Pancreas (tissue), 10 donors: Measurements from ENCODE around the gene LILRB3. TPM values are rescaled to one million over a fixed set of nuclear protein-coding genes. Genes with fewer than 3 reads are reported as not detected.

ENCODE experiments used
- ATAC-seq, 4 donors: fragments of 200-7000 bp; cut with Tn5 transposase; one replicate each; pipeline versions ENCODE4 v1.8.0 to v1.9.1; 2020; ENCODE audit warnings: mild to moderate bottlenecking in 4 of 4, moderate library complexity in 4 of 4
- DNase-seq, 6 donors: peaks; one replicate each; pipeline ENCODE4 v3.0.0-alpha.2; 2020
- FAIRE-seq: peaks from 2 replicates; lab custom pipeline; 2012; peaks lifted over from hg19 to GRCh38; lab: Jason Lieb, UNC
- H3K27ac ChIP-seq, 4 donors: fragments of 200-600 bp; sonication (generic); 1 replicate in 3 of 4; 2 replicates in 1 of 4; pipeline versions ENCODE4 v1.5.0 to v1.8.0; 2020
- H3K27me3 ChIP-seq, 4 donors: fragments of 200-600 bp; one replicate each; pipeline ENCODE4 v1.8.0; 2021
- H3K36me3 ChIP-seq, 3 donors: fragments of 200-600 bp; sonication (generic) in 1 of 3; one replicate each; pipeline versions ENCODE4 v1.5.0 to v1.8.0; 2020 to 2021
- H3K4me1 ChIP-seq, 3 donors: fragments of 200-600 bp; one replicate each; pipeline ENCODE4 v1.8.0; 2021
- H3K4me3 ChIP-seq, 4 donors: fragments of 200-600 bp; sonication (generic) in 2 of 4; one replicate each; pipeline versions ENCODE4 v1.5.0 to v1.8.0; 2020 to 2021
- H3K9me3 ChIP-seq, 4 donors: fragments of 200-600 bp; one replicate each; pipeline ENCODE4 v1.8.0; 2021
- CTCF ChIP-seq, 4 donors: fragments of 200-600 bp; sonication (generic) in 3 of 4; IDR thresholded peaks; one replicate each; pipeline versions ENCODE4 v1.5.0 to v1.8.0; 2021; ENCODE audit warnings: antibody characterized with exemption in 4 of 4
- WGBS, 2 donors: extraction: QIAGEN DNeasy Blood & Tissue Kit; methylation state at CpG; one replicate each; pipeline ENCODE4 v1.1.7; 2013; 5-methylcytosine and 5-hydroxymethylcytosine counted together
- intact Hi-C, 3 donors: fragments of 100-400 bp; cut with DNase I; formaldehyde crosslinking; loops; one replicate each; pipeline versions ENCODE4 v1.11.1 to v1.14.2; 2022
- polyA plus RNA-seq, 2 donors: library from polyadenylated mRNA; stranded (reverse); fragments of 200-250 nt; gene quantifications; one replicate each; pipeline ENCODE4 v1.2.3, GENCODE V29; 2013
- total RNA-seq, 6 donors: library from RNA; stranded (reverse); fragmentation: NEBNext Ultra II Directional in 4 of 6; extraction: Animal tissue kit (Norgen Biotek cat#: 25700) in 4 of 6; gene quantifications; one replicate each; pipeline versions ENCODE4 v1.2.1 to v1.2.4, GENCODE V29; 2021 to 2023
- donor health status: healthy with polysubstance abuse.
- donor health status: DM: no; HTN: no; CAD: no; lungs with moderate emphysema.
- donor health status: DM: no; HTN: no; CAD: no.
- donor health status: control.
- donor health status: control.
- donor health status: Bipolar disorder and iron deficiency.
- donor health status: DM: yes; HTN: yes; CAD: no.
- donor health status: DM: no; HTN: no; CAD: no.
- donor health status: DM: no; HTN: no; CAD: no.
- donor health status: DM: yes; HTN: yes; CAD: no.

The LILRB3 gene
- total and polyA plus RNA-seq, 8 donors = 0.47 to 5.6 (median 1.8) TPM

GRCh38 chr19:54191811-54192453, 30.9 kb downstream of the LILRB3 start:
- Histone ChIP-seq H3K9me3 (no peaks in the 10 kb centered on the region), H3K27ac (peak overlapping the region; percentile 98 to 100 (median 99)), H3K36me3 (peaks cover 0 to 6% (median 5%) of the 10 kb centered on the region in 3 donors), H3K27me3 (no peaks in the 10 kb centered on the region), H3K4me3 (peak overlapping the region; percentile 62 to 91 (median 78)), H3K4me1 (peaks cover 13 to 22% (median 21%) of the 10 kb centered on the region in 3 donors)
- FAIRE-seq = no peak
- no peak for ATAC-seq
- TF ChIP-seq CTCF (IDR thresholded peaks at IDR 0.05) = no peak
- intact Hi-C loops = no loop called here
- 52% methylated on average over 19 of the region's 19 CpGs for WGBS, 2 donors
- DNase-seq = peak in 2 of 6 donors; percentile 64 to 77

GRCh38 chr19:54191011-54191810, 31.6 kb downstream of the LILRB3 start, which contains the start of gene TSEN34:
TSEN34 (plus strand) TSS chr19:54191308; CDS start chr19:54191365, 57 bp downstream.
- DNase-seq (peak in 5 of 6 donors; percentile 71 to 96 (median 94)), ATAC-seq (peak; percentile 40 to 57 (median 50)), FAIRE-seq (no peak)
- H3K36me3 ChIP-seq = peaks cover 0 to 6% (median 5%) of the 10 kb centered on the region in 3 donors
- H3K27me3 ChIP-seq = no peaks in the 10 kb centered on the region
- no peaks in the 10 kb centered on the region for H3K9me3 ChIP-seq
- no peak for TF ChIP-seq CTCF (IDR thresholded peaks at IDR 0.05)
- 0 to 1% methylated on average over 71 to 77 of the region's 77 CpGs for WGBS, 2 donors
- intact Hi-C loops = no loop called here
- H3K4me3 ChIP-seq = peak within 1 kb of the TSS; percentile 62 to 91 (median 78)
- peaks cover 17 to 27% (median 22%) of the 10 kb centered on the region in 3 donors for H3K4me1 ChIP-seq
- peak within 1 kb of the TSS; percentile 98 to 100 (median 99) for H3K27ac ChIP-seq

GRCh38 chr19:54190503-54191010, 32.2 kb downstream of the LILRB3 start:
- Histone ChIP-seq H3K36me3 (peaks cover 0 to 6% (median 5%) of the 10 kb centered on the region in 3 donors), H3K9me3 (no peaks in the 10 kb centered on the region), H3K4me1 (peaks cover 22 to 34% (median 24%) of the 10 kb centered on the region in 3 donors), H3K4me3 (peak overlapping the region; percentile 62 to 91 (median 78)), H3K27me3 (no peaks in the 10 kb centered on the region), H3K27ac (peak overlapping the region; percentile 98 to 100 (median 99))
- ATAC-seq (peak; percentile 58 to 77 (median 67)), DNase-seq (peak; percentile 99 to 100 (median 100)), FAIRE-seq (peak; percentile 95)
- no peak for TF ChIP-seq CTCF (IDR thresholded peaks at IDR 0.05)
- intact Hi-C loops = no loop called here
- 0% methylated on average over 55 to 56 of the region's 56 CpGs for WGBS, 2 donors

GRCh38 chr19:54189735-54190502, 32.9 kb downstream of the LILRB3 start:
- ATAC-seq (peak; percentile 59 to 80 (median 69)), DNase-seq (peak; percentile 98 to 100 (median 100)), FAIRE-seq (peak; percentile 99)
- Histone ChIP-seq H3K4me3 (peak overlapping the region; percentile 15 to 91 (median 72)), H3K9me3 (no peaks in the 10 kb centered on the region), H3K36me3 (peaks cover 0 to 6% (median 5%) of the 10 kb centered on the region in 3 donors), H3K27me3 (no peaks in the 10 kb centered on the region), H3K4me1 (peaks cover 22 to 35% (median 25%) of the 10 kb centered on the region in 3 donors), H3K27ac (peak overlapping the region; percentile 98 to 100 (median 99))
- no peak for TF ChIP-seq CTCF (IDR thresholded peaks at IDR 0.05)
- intact Hi-C loops = no loop called here
- 0% methylated on average over 65 of the region's 65 CpGs for WGBS, 2 donors
